OCI-LY7 (cell line): ENCODE results near the gene ODAD3. TPM values are rescaled to one million over a fixed set of nuclear protein-coding genes. Genes with fewer than 3 reads are reported as not detected.

Experiments used
- BruUV-seq: library from RNA; stranded (reverse); fragments of 400-500 nt; replicated peaks from 2 replicates; lab custom pipeline; 2021; lab: Mats Ljungman, UMichigan
- CTCF ChIA-PET: fragments of 300-600 bp; sonication (Branson Sonifier 250); formaldehyde crosslinking; loops from one replicate; lab custom pipeline; 2022; ENCODE audit warnings: antibody characterized with exemption; ENCODE audit not compliant: unreplicated experiment; lab: Charles Lee
- POLR2A ChIA-PET: fragments of 300-600 bp; sonication (Branson Sonifier 250); formaldehyde crosslinking; loops from one replicate; lab custom pipeline; 2022; ENCODE audit warnings: antibody characterized with exemption; lab: Charles Lee
- DNase-seq: peaks from one replicate; pipeline ENCODE4 v3.0.0-alpha.2; 2015; ENCODE audit warnings: low spot score
- H2AFZ ChIP-seq: fragments of 200-600 bp; sonication (generic), shearing (Covaris generic); 2 replicates; pipeline ENCODE4 v1.6.1; 2014; ENCODE audit warnings: mild to moderate bottlenecking, antibody characterized with exemption, low read length, moderate library complexity
- H3K27ac ChIP-seq: fragments of 200-600 bp; sonication (generic); 2 replicates; pipeline ENCODE4 v1.5.1; 2014; ENCODE audit warnings: mixed run types, low read depth, mild to moderate bottlenecking, moderate library complexity, low read length, inconsistent platforms; ENCODE audit not compliant: poor library complexity, severe bottlenecking
- H3K36me3 ChIP-seq: fragments of 200-600 bp; sonication (generic); 2 replicates; pipeline ENCODE4 v1.6.1; 2014; ENCODE audit warnings: mild to moderate bottlenecking, antibody characterized with exemption, low read length, moderate library complexity, mixed read lengths; ENCODE audit not compliant: insufficient read depth
- H3K4me1 ChIP-seq: fragments of 200-600 bp; sonication (generic); 2 replicates; pipeline ENCODE4 v1.5.1; 2014; ENCODE audit warnings: mild to moderate bottlenecking, low read length; ENCODE audit not compliant: insufficient read depth, poor library complexity, severe bottlenecking
- H3K4me2 ChIP-seq: fragments of 200-600 bp; sonication (generic); 2 replicates; pipeline ENCODE4 v1.6.1; 2014; ENCODE audit warnings: mild to moderate bottlenecking, low read length
- H3K4me3 ChIP-seq: fragments of 200-600 bp; sonication (generic); 2 replicates; pipeline ENCODE4 v1.5.1; 2014; ENCODE audit warnings: mild to moderate bottlenecking, low read depth, low read length; ENCODE audit not compliant: poor library complexity, severe bottlenecking
- H3K79me2 ChIP-seq: fragments of 200-600 bp; sonication (generic); 2 replicates; pipeline ENCODE4 v1.6.1; 2016; ENCODE audit warnings: low read depth, mild to moderate bottlenecking, low read length, moderate library complexity, mixed read lengths; ENCODE audit not compliant: insufficient read depth
- H3K9me2 ChIP-seq: fragments of 200-600 bp; sonication (generic); 2 replicates; pipeline ENCODE4 v1.6.1; 2016; ENCODE audit warnings: mild to moderate bottlenecking, low read length, mixed read lengths; ENCODE audit not compliant: insufficient read depth
- H3K9me3 ChIP-seq: fragments of 200-600 bp; sonication (generic); 2 replicates; pipeline ENCODE4 v1.6.1; 2014; ENCODE audit warnings: mild to moderate bottlenecking, mixed run types, low read length, mixed read lengths
- H4K20me1 ChIP-seq: fragments of 200-600 bp; sonication (generic); 2 replicates; pipeline ENCODE4 v1.6.1; 2014; ENCODE audit warnings: mild to moderate bottlenecking, antibody characterized with exemption, low read length, moderate library complexity, mixed read lengths; ENCODE audit not compliant: insufficient read depth
- CTCF ChIP-seq: fragments of 200-600 bp; sonication (generic); conservative IDR thresholded peaks from 2 replicates; pipeline ENCODE4 v1.5.1; 2014; ENCODE audit warnings: mild to moderate bottlenecking, antibody characterized with exemption, low read length, moderate library complexity, mixed read lengths
- EZH2phosphoT487 ChIP-seq: fragments of 200-600 bp; sonication (generic); IDR thresholded peaks from 2 replicates; pipeline ENCODE4 v1.6.1; 2018; ENCODE audit warnings: low read depth, borderline replicate concordance, mild to moderate bottlenecking, mixed run types, antibody characterized with exemption, low read length, moderate library complexity, mixed read lengths
- intact Hi-C: fragments of 100-400 bp; cut with micrococcal nuclease; formaldehyde crosslinking; loops from one replicate; pipeline ENCODE4 v1.10.0; 2022; ENCODE audit not compliant: unreplicated experiment
- total RNA-seq, 2 experiments: library from RNA; depleted of rRNA in 1 of 2; stranded (reverse); fragments of >200 nt in 1 of 2; shearing (Covaris generic) in 1 of 2; gene quantifications; 2 replicates each; pipeline ENCODE4 v1.2.3, GENCODE V29; 2014 to 2022

Gene ODAD3
- total RNA-seq, 2 experiments from 2014 or later: 0.28 to 1.2 TPM

DNA sequence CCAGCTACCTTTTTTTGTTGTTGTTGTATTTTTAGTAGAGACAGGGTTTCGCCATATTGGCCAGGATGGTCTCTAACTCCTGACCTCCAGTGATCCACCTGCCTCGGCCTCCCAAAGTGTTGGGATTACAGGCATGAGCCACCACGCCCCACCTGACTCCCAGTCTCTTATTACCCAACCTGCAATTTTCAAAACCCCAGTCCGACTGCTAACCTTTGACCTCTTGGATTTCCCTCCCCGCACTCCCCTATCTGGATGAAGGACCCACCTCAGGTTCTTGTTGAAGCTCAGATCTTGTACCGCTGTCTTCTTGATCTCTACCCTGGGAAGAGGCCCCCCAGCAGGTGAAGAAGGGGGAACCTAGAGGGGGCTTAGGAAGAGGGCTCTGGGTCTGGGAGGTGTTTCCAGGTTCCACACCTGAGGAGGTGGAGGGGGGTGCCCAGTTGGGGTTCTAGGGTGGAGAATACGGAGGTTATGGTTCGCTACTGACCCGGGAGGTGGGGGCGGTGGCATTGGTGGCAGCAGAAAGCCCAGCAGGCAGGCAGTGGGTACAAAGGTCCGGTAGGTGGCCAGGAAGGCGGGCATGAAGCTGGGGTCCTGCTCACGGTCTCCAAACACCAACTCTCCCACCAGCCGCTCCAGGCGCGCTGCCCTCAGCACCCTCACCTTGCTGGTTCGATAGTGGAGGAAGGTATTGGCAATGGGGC, 18.4 kb downstream of the ODAD3 start:
- TF ChIP-seq CTCF (no peak), EZH2phosphoT487 (no peak)
- intact Hi-C loops: no loop called here
- CTCF ChIA-PET: no interaction called here
- Histone ChIP-seq H3K79me2 (no peaks in the 10 kb centered on the region), H3K36me3 (no peaks in the 10 kb centered on the region), H3K27ac (no peak overlapping the region), H3K4me1 (peaks cover 16% of the 10 kb centered on the region), H2AFZ (no peak overlapping the region), H3K4me2 (no peak overlapping the region), H4K20me1 (no peaks in the 10 kb centered on the region), H3K9me3 (no peaks in the 10 kb centered on the region), H3K4me3 (no peak overlapping the region), H3K9me2 (no peaks in the 10 kb centered on the region)
- POLR2A ChIA-PET: interaction anchor here (0.8 kb wide), 1 partner anchor 11 kb away, joined by 3 read pairs; no protein-coding TSS in a partner anchor
- no TSS peak for BruUV-seq
- no peak for DNase-seq

- Histone ChIP-seq H3K9me2 (no peaks in the 10 kb centered on the region), H3K4me3 (no peak overlapping the region), H3K9me3 (no peaks in the 10 kb centered on the region), H3K4me2 (no peak overlapping the region), H3K79me2 (no peaks in the 10 kb centered on the region), H2AFZ (no peak overlapping the region), H3K27ac (no peak overlapping the region), H4K20me1 (no peaks in the 10 kb centered on the region), H3K4me1 (peaks cover 8% of the 10 kb centered on the region), H3K36me3 (no peaks in the 10 kb centered on the region)
- no peak for TF ChIP-seq CTCF
- no peak for TF ChIP-seq EZH2phosphoT487
- CTCF ChIA-PET: no interaction called here
- no TSS peak for BruUV-seq
- POLR2A ChIA-PET: no interaction called here
- intact Hi-C loops: no loop called here
- DNase-seq: no peak
Observed at GRCh38 chr19:11414544-11414943, 20.4 kb downstream of the ODAD3 start.

DNA sequence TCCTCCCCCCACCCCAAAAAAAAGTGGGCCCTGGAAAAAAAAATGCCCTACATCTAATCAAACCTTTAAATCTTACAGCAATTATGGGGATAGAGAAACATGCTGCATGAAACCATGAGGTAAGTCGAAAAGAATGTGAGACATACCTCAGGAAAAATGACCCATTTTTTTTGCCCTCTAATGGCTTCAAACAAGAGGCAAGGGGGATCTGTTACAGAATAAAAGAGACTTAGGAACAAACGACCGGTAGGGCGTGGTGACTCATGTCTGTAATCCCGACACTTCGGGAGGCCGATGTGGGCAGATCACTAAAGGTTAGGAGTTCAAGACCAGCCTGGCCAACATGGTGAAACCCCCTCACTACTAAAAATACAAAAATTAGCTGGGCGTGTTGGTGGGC, 24.2 kb downstream of the ODAD3 start:
- Histone ChIP-seq H3K4me2 (no peak overlapping the region), H3K9me3 (no peaks in the 10 kb centered on the region), H4K20me1 (no peaks in the 10 kb centered on the region), H3K36me3 (no peaks in the 10 kb centered on the region), H3K27ac (no peak overlapping the region), H2AFZ (no peak overlapping the region), H3K4me3 (no peak overlapping the region), H3K4me1 (no peaks in the 10 kb centered on the region), H3K79me2 (no peaks in the 10 kb centered on the region), H3K9me2 (no peaks in the 10 kb centered on the region)
- no peak for TF ChIP-seq EZH2phosphoT487
- TF ChIP-seq CTCF: no peak
- no TSS peak for BruUV-seq
- DNase-seq: no peak
- ChIA-PET POLR2A (no interaction called here), CTCF (no interaction called here)
- intact Hi-C loops: no loop called here
